HCT116 (cell line): ENCODE measurements around the gene WDR38.

Source experiments
- CBX3 ChIP-seq: IDR thresholded peaks from 2 replicates; pipeline ENCODE4 v1.6.1; 2012; ENCODE audit warnings: low read depth
- CTCF ChIP-seq, 3 experiments: fragments of 200-600 bp in 1 of 3; sonication (generic) in 1 of 3; IDR thresholded peaks in 2 of 3; conservative IDR thresholded peaks in 1 of 3; 2 replicates each; pipeline ENCODE4 v1.5.1; 2012 to 2017; ENCODE audit warnings: low read depth in 2 of 3, low read length in 2 of 3, antibody characterized with exemption in 1 of 3, borderline replicate concordance in 1 of 3, control low read depth in 1 of 3, mild to moderate bottlenecking in 1 of 3, mixed read lengths in 1 of 3, mixed run types in 1 of 3, moderate library complexity in 1 of 3; ENCODE audit not compliant: insufficient read depth in 1 of 3
- EGR1 ChIP-seq: IDR thresholded peaks from 2 replicates; pipeline ENCODE4 v1.6.1; 2012; ENCODE audit warnings: low read depth
- EZH2 ChIP-seq: fragments of 200-600 bp; sonication (generic); IDR thresholded peaks from 2 replicates; pipeline ENCODE4 v1.6.1; 2017; ENCODE audit warnings: antibody characterized with exemption, mixed run types
- JUND ChIP-seq: IDR thresholded peaks from 2 replicates; pipeline ENCODE4 v1.6.1; 2012
- POLR2A ChIP-seq: IDR thresholded peaks from 2 replicates; pipeline ENCODE4 v1.7.0; 2011; ENCODE audit warnings: borderline replicate concordance; ENCODE audit not compliant: insufficient read depth, insufficient read length; ENCODE audit errors: extremely low read depth
- POLR2AphosphoS5 ChIP-seq: IDR thresholded peaks from 2 replicates; pipeline ENCODE4 v1.6.1; 2011; ENCODE audit warnings: mild to moderate bottlenecking, low read depth, low read length, moderate library complexity
- RAD21 ChIP-seq: IDR thresholded peaks from 2 replicates; pipeline ENCODE4 v1.6.1; 2012; ENCODE audit warnings: low read depth, mild to moderate bottlenecking
- SP1 ChIP-seq: IDR thresholded peaks from 2 replicates; pipeline ENCODE4 v1.6.1; 2012; ENCODE audit warnings: low read depth
- SRF ChIP-seq: IDR thresholded peaks from 2 replicates; pipeline ENCODE4 v1.6.1; 2012; ENCODE audit warnings: low read depth
- TF ChIP-seq, protein P1 (sequence below): IDR thresholded peaks from 2 replicates; pipeline ENCODE4 v1.6.1; 2012; ENCODE audit warnings: low read depth

GRCh38 chr9:124844291-124844690, 9.0 kb upstream of the WDR38 start:
- TF ChIP-seq POLR2A (no peak), POLR2AphosphoS5 (no peak), CTCF (IDR thresholded peaks at IDR 0.05 in 2 of 3, conservative IDR thresholded peaks at IDR 0.05 in 1 of 3; ENCODE audit: borderline replicate concordance in 1 of 3, insufficient read depth in 1 of 3, low read depth in 2 of 3, low read length in 2 of 3) (no peak), EGR1 (no peak), EZH2 (no peak), JUND (no peak), RAD21 (no peak), SP1 (no peak), SRF (no peak), CBX3 (no peak)
- TF ChIP-seq, protein P1, sequence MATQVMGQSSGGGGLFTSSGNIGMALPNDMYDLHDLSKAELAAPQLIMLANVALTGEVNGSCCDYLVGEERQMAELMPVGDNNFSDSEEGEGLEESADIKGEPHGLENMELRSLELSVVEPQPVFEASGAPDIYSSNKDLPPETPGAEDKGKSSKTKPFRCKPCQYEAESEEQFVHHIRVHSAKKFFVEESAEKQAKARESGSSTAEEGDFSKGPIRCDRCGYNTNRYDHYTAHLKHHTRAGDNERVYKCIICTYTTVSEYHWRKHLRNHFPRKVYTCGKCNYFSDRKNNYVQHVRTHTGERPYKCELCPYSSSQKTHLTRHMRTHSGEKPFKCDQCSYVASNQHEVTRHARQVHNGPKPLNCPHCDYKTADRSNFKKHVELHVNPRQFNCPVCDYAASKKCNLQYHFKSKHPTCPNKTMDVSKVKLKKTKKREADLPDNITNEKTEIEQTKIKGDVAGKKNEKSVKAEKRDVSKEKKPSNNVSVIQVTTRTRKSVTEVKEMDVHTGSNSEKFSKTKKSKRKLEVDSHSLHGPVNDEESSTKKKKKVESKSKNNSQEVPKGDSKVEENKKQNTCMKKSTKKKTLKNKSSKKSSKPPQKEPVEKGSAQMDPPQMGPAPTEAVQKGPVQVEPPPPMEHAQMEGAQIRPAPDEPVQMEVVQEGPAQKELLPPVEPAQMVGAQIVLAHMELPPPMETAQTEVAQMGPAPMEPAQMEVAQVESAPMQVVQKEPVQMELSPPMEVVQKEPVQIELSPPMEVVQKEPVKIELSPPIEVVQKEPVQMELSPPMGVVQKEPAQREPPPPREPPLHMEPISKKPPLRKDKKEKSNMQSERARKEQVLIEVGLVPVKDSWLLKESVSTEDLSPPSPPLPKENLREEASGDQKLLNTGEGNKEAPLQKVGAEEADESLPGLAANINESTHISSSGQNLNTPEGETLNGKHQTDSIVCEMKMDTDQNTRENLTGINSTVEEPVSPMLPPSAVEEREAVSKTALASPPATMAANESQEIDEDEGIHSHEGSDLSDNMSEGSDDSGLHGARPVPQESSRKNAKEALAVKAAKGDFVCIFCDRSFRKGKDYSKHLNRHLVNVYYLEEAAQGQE: no peak
